ENCODE data around the gene VPS13C.
"Not testable (repeated sequence)": the region's sequence is repeated elsewhere in the genome, so short reads cannot be mapped to it uniquely, and the experiment has no call there.

The VPS13C gene

GRCh38 chr15:62057341-62057980 is 2.8 kb downstream of the VPS13C start:
- DNase-seq (ENCODE audit: low read depth): no peak
- H3K4me3 ChIP-seq (replicated peaks; ENCODE audit: low read depth, low read length): no peak overlapping the region
- TF ChIP-seq CTCF (IDR thresholded peaks at IDR 0.05; ENCODE audit: low read length, missing control alignments): no peak

- TF ChIP-seq CTCF (IDR thresholded peaks at IDR 0.05; ENCODE audit: low read length, missing control alignments): no peak
- no peak for DNase-seq (ENCODE audit: low read depth)
- H3K4me3 ChIP-seq (replicated peaks; ENCODE audit: low read depth, low read length): no peak overlapping the region
These were observed 5.3 kb downstream of the VPS13C start for GRCh38 chr15:62054979-62055378.

- no peak for TF ChIP-seq CTCF (IDR thresholded peaks at IDR 0.05; ENCODE audit: low read length, missing control alignments)
- H3K4me3 ChIP-seq (replicated peaks; ENCODE audit: low read depth, low read length): no peak overlapping the region
- DNase-seq (ENCODE audit: low read depth): no peak
These were observed 6.7 kb downstream of the VPS13C start for GRCh38 chr15:62053439-62054085.

GRCh38 chr15:62052713-62053112 is 7.5 kb downstream of the VPS13C start:
- no peak for TF ChIP-seq CTCF (IDR thresholded peaks at IDR 0.05; ENCODE audit: low read length, missing control alignments)
- DNase-seq (ENCODE audit: low read depth): no peak
- no peak overlapping the region for H3K4me3 ChIP-seq (replicated peaks; ENCODE audit: low read depth, low read length)

- no peak overlapping the region for H3K4me3 ChIP-seq (replicated peaks; ENCODE audit: low read depth, low read length)
- TF ChIP-seq CTCF (IDR thresholded peaks at IDR 0.05; ENCODE audit: low read length, missing control alignments): no peak
- DNase-seq (ENCODE audit: low read depth): no peak
These were observed 9.1 kb downstream of the VPS13C start for GRCh38 chr15:62051166-62051565.

GRCh38 chr15:62050115-62050514 is 10.1 kb downstream of the VPS13C start:
- no peak for DNase-seq (ENCODE audit: low read depth)
- no peak for TF ChIP-seq CTCF (IDR thresholded peaks at IDR 0.05; ENCODE audit: low read length, missing control alignments)
- H3K4me3 ChIP-seq (replicated peaks; ENCODE audit: low read depth, low read length): no peak overlapping the region

GRCh38 chr15:62048254-62048653 is 12.0 kb downstream of the VPS13C start:
- not testable (repeated sequence) for DNase-seq (ENCODE audit: low read depth)

More at GRCh38 chr15:62048254-62048653, 12.0 kb downstream of the VPS13C start:
- not testable (repeated sequence) for H3K4me3 ChIP-seq (replicated peaks; ENCODE audit: low read depth, low read length)

Data from fibroblast of pulmonary artery (primary cell).